GM19397 (cell line): ENCODE measurements around the gene MICAL3.

Source experiments
- ATAC-seq: cut with Tn5 transposase; IDR thresholded peaks from one replicate; pipeline ENCODE4 v1.9.1; 2021; ENCODE audit warnings: mild to moderate bottlenecking, moderate library complexity; ENCODE audit not compliant: unreplicated experiment

MICAL3 gene

DNA sequence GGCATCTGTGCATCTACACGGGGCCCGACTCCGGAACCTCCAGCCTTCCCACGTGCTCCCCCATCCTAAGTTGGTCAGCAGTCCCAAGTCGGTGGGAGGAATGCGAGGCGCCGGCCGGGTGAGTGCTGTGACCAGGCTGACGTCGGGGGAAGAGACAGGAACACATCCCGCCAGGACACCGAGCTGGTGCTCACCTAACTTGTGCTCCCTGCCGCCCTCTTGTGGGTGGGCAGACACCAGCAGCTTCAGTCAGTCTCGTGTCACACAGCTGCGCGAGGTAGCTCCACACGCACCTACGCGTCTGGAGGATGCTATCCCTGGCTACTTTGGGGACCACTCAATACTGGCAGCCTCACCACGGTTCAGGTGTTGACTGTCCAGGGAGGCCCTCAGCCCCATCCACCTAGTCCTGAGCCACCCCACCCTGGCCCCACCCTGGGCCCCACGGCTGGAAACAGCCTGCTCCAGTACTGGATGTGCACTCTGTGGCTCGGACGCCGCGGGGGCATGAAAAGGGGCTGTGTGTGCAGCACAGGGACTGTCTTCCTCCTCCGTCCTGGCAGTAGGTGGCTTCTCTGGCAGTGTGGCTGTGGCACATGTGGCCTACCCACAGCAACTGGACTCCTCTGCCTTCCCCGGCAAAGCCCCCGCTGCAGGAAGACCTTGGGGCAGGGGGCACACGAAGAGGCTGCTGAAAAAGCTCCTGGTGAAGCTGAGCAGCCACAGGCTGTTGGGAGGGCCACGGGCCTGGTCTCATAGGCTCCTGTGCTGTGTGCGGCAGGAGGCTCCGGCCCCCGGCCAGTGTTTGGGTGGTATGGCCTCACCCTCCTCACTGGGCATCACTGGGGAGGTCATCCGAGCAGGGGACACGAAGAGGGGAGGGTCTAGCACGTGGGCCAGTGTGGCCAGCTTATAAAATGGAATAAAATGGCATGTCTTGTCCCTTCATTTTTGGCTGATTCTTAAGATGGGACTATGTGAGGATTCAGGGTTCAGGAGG is 238.9 kb downstream of the MICAL3 start:
- no peak for ATAC-seq

DNA sequence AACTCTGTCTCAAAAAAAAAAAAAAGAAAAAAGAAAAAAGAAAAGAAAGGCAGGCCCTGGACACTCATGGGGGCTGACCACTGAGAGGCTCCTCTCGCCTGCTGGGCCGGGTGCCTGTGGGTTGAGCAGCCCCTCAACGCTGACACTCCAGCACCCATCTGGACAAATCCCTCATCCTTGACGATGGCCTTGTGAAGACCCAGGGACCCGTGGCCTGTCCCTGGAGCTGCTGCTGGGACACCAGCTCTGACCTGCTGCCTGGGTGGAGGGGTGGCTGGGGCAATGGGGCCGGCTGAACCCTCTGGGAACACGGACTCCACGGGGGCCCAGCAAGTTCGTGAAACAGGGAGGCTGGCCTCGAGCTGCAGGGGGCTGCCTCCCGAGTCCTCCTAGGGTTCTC is 239.6 kb downstream of the MICAL3 start:
- ATAC-seq: no peak

- ATAC-seq: no peak
These were observed 240.4 kb downstream of the MICAL3 start for GRCh38 chr22:17783773-17784480.

DNA sequence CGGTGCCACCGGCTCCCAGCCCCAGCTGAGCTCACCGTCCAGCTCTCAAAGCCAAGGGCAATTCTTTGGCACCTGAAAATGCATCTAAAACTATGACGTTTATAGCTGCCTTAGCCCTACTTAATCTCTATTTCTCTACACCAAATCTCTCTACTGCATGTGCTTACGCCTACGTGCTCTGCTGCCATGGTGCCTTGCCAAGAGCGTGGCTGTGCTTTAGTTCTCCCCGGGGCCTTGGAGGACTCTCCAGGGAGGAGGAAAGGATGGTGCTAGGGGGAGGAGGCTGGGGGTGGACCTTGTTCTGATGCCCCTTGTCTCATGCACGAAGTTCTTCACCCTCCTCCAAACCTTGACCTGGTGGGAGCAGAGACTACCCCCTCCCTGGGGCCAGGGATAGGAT is 241.0 kb downstream of the MICAL3 start:
- no peak for ATAC-seq

DNA sequence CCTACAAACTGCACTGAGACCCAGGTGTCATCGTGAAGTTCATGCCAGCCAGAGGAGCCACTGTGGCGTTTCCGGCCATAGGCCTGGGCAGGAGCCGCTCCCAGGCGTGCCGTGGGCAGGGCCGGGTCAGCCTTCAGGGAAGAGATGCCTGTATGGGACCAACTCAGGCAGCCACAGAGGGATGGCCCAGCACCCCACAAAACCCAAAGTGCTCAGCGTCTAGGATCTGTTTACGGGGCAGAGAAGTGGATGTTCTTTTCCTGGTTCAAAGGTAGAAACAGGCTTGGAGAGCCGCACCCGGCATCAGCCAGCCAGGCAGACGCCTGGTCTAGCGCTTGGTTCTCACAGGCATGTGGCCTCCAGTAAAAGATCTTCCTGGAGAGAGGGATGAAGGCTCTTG is 241.7 kb downstream of the MICAL3 start:
- no peak for ATAC-seq

- ATAC-seq: no peak
These were observed 242.2 kb downstream of the MICAL3 start for GRCh38 chr22:17782158-17782557.

DNA sequence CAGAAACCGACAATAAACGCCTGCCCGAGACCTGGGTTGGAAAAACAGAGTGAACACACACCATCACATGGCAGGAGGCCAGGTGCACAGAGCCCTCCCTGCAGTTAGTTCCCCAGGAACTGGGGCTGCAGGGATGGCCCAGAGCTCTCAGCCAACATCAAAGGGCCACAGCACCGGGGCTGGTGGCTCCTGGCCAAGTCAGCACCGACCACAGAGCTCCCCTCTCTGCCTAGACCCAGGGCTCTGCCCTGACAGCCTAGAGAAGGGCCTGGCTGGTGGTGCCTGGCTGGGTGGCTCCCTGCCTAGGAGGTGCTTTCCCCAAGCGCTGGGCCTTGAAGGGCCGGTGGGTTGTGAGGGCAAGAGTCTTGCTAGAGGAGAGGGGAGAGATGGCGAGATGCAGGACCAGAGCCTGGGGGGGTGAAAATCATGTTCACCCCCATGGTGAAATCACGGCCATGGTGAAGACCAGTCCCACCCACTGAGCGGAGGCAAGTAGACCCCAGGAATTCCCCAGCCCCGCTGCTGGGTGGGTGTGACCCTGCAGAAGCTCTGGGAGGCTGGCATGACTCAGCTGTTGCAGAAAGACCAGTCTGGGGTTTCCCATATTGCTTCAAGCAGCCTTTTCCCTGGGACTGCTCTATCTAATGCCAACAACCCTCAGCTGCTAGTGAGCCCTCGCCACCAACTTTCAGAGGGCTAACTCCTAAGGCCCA is 242.9 kb downstream of the MICAL3 start:
- ATAC-seq: no peak

- ATAC-seq: no peak
These were observed 243.5 kb downstream of the MICAL3 start for GRCh38 chr22:17780741-17781318.

DNA sequence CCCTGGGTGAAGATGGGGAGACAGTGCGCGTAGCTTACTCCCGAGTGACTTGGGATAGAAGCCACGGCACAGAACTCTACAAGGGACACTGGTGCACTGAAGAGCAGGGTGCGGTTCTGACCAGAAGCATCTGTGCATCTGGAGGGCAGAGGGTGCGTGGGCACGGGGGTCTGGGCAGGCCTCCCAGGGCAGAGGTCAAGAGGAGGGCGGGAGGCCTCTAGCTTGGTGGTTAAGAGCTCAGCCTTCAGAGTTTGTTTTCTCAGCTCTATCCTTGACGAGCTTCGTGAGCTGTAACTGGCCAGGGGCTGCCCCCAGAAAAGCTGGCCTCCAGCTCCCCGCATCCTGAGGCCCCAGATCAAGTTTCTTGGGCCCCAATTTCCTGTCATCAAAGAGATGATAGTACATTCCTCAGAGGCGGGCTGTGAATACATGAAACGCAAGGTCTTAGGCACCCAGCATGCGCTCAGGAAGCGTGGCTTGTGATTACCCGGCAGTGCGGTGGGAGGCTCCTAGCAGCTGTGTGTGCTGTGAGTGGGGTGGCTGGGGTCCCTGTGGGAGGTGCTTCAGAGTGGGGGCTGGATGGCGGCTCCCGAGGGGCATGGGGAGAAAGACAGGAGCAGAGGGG is 244.1 kb downstream of the MICAL3 start:
- no peak for ATAC-seq

DNA sequence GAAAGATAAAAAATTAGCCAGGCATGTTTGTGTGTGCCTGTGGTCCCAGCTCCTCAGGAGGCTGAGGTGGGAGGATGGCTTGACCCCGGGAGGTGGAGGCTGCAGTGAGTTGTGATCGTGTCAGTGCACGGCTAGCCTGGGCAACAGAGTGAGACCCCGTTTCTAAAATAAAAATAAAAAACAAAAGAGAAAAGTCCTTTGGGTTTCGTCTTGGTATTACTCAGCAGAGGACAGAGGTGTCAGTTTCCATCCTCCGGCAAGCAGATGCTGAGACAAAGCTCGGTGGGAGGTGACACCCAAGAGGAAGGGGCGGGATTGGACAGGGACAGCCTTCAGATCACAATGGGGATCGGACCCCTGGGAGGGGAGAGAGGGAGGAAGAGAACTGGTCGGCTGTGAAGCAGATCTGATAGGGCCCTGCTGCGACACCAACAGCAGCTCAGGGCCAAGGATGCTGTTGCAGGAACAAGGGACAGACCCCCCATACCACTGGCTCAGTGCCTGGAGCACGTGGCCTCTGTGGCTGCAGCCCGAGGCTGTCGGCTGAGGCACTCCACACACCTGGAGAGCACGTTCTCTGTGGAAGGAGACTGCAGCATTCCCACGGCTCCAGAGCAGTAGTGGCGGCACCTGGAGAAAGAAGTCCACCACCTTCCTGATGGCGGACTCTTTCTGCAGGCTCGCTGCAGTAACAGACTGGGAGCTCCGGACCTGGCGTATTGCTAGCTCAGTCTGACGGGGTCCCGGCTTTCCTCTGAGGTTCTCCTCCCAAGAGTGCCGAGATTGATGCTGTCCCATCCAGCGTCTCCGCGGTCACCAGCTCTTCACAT is 244.9 kb downstream of the MICAL3 start:
- peak; percentile 27 for ATAC-seq

DNA sequence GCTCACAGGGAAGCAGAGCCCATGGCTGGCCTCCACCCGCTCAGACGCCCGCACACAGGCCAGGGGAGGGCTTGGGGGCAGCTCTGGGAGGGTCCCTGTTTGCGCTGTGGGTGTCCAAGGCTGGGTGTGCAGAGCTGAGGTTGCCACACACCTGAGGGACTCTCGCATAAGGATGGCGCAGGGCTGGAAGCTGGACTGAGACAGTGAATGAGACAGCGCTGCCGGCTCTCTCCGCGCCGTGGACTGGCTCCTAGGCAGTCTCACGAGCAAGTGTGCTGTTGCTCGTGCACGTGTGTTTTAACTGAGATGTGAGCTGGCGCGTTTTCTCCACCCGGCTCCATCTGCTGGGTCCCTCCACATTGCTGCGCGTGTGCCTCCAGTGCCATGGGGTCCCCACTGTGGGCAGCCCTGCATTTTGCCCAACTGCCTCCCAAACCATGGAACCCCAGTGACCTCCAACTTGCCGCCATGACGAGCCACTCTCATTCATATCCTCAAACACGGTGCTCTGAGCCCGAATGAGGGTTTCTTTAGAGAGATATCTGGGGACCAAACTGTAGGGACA is 245.9 kb downstream of the MICAL3 start:
- ATAC-seq: no peak

- ATAC-seq: no peak
These were observed 246.7 kb downstream of the MICAL3 start for GRCh38 chr22:17777717-17778044.

DNA sequence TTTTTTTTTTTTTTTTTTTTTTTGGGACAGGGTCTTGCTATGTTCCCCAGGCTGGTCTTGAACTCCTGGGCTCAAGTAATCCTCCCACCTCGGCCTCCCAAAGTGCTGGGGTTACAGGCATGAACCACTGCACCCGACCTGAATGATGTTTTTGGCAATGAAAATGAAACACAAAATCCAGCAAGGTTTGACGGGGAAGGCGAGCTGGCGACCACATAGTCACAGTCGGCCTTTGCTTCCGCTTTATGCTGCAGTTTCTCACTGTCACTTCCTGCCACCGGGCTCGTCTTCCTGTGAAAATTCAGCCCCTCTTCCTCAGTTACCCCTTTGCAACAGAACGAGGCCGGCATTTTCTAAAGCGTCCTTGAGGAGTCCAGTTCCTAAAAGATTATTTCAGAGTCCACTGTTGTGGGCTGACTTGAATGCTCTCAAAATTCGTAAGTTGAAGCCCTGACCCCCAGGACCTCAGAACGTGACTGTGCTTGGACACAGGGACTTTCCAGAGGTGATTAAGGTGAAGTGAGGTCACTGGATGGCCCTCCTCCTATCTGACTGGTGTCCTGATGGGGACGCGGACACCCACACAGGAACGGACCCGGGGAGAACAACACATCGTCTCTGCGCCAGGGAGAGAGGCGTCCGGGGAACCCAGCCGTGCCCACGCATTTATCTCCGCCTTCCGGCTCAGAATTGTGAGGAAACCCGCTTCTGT is 247.2 kb downstream of the MICAL3 start:
- no peak for ATAC-seq

- no peak for ATAC-seq
These were observed 248.4 kb downstream of the MICAL3 start for GRCh38 chr22:17775781-17776465.

- no peak for ATAC-seq
These were observed 249.3 kb downstream of the MICAL3 start for GRCh38 chr22:17774926-17775685.

- peak; percentile 44 for ATAC-seq
These were observed 250.0 kb downstream of the MICAL3 start, which contains the start of gene BID for GRCh38 chr22:17774206-17774925. Gene BID (minus strand): TSS chr22:17774469. CDS start chr22:17750116, 24,353 bp downstream.
